Measurements from ENCODE around the gene GMFB.

- TF ChIP-seq CTCF (IDR thresholded peaks at IDR 0.05) (no peak), POLR2A (IDR thresholded peaks at IDR 0.05) (no peak)
These were observed 12.0 kb upstream of the GMFB start for GRCh38 chr14:54500744-54501143.
